NB4 (cell line): ENCODE measurements around the gene PROM1.

Experiments used
- CTCF ChIP-seq: IDR thresholded peaks from one replicate; pipeline ENCODE4 v1.5.1; 2012; ENCODE audit warnings: low read depth, low read length
- POLR2A ChIP-seq: IDR thresholded peaks from 2 replicates; pipeline ENCODE4 v1.6.1; 2011; ENCODE audit warnings: mild to moderate bottlenecking; ENCODE audit not compliant: insufficient read length; ENCODE audit errors: extremely low read depth
- TF ChIP-seq, protein P1 (sequence below): IDR thresholded peaks from 2 replicates; pipeline ENCODE4 v1.6.1; 2011; ENCODE audit warnings: low read depth, low read length

GRCh38 chr4:16018061-16018676 lies 65.7 kb downstream of the PROM1 start:
- no peak for TF ChIP-seq CTCF
- TF ChIP-seq, protein P1, sequence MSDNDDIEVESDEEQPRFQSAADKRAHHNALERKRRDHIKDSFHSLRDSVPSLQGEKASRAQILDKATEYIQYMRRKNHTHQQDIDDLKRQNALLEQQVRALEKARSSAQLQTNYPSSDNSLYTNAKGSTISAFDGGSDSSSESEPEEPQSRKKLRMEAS = no peak
- TF ChIP-seq POLR2A = no peak
